Upper lobe of left lung (tissue), 6 donors: ENCODE results near the gene POLR2J3. TPM values are rescaled to one million over a fixed set of nuclear protein-coding genes. Genes with fewer than 3 reads are reported as not detected.
"Not testable (repeated sequence)": the region's sequence is repeated elsewhere in the genome, so short reads cannot be mapped to it uniquely, and the experiment has no call there.

ENCODE experiments used
- ATAC-seq, 2 donors: fragments of 200-7000 bp; cut with Tn5 transposase; one replicate each; pipeline ENCODE4 v1.9.1; 2022; ENCODE audit warnings: mild to moderate bottlenecking in 2 of 2, moderate library complexity in 2 of 2; ENCODE audit not compliant: low FRiP score in 2 of 2
- DNase-seq, 2 donors: peaks; one replicate each; pipeline ENCODE4 v3.0.0-alpha.2; 2019 to 2020
- H3K27ac ChIP-seq, 4 donors: fragments of 200-600 bp; sonication (generic); one replicate each; pipeline ENCODE4 v1.5.1; 2016 to 2019
- H3K27me3 ChIP-seq, 4 donors: fragments of 200-600 bp; sonication (generic); one replicate each; pipeline ENCODE4 v1.5.1; 2017 to 2019
- H3K36me3 ChIP-seq, 4 donors: fragments of 200-600 bp; sonication (generic); one replicate each; pipeline ENCODE4 v1.5.1; 2016 to 2019
- H3K4me1 ChIP-seq, 4 donors: fragments of 200-600 bp; sonication (generic); one replicate each; pipeline ENCODE4 v1.5.1; 2018 to 2019
- H3K4me3 ChIP-seq, 4 donors: fragments of 200-600 bp; sonication (generic); one replicate each; pipeline ENCODE4 v1.5.1; 2017 to 2019; ENCODE audit warnings: mild to moderate bottlenecking in 2 of 4, moderate library complexity in 1 of 4
- H3K9me3 ChIP-seq, 4 donors: fragments of 200-600 bp; sonication (generic); one replicate each; pipeline ENCODE4 v1.5.1; 2018 to 2019
- WGBS, 2 donors: methylation state at CpG; one replicate each; pipeline ENCODE4 v1.1.5; 2017 to 2018; 5-methylcytosine and 5-hydroxymethylcytosine counted together
- total RNA-seq, 6 donors: library from RNA; depleted of rRNA in 4 of 6; stranded (reverse); fragments of >200 nt in 4 of 6; gene quantifications; one replicate each; pipeline versions ENCODE4 v1.1.0 to v1.2.1, GENCODE V29; 2016 to 2021
- donor health status: DM: no; HTN: no; CAD: no; lungs with moderate emphysema.
- donor health status: DM: no; HTN: yes; CAD: no; lungs with severe emphysema.

The POLR2J3 gene
- total RNA-seq, 6 donors from 2014 or later = 17.2 to 147 (median 32.8) TPM

DNA sequence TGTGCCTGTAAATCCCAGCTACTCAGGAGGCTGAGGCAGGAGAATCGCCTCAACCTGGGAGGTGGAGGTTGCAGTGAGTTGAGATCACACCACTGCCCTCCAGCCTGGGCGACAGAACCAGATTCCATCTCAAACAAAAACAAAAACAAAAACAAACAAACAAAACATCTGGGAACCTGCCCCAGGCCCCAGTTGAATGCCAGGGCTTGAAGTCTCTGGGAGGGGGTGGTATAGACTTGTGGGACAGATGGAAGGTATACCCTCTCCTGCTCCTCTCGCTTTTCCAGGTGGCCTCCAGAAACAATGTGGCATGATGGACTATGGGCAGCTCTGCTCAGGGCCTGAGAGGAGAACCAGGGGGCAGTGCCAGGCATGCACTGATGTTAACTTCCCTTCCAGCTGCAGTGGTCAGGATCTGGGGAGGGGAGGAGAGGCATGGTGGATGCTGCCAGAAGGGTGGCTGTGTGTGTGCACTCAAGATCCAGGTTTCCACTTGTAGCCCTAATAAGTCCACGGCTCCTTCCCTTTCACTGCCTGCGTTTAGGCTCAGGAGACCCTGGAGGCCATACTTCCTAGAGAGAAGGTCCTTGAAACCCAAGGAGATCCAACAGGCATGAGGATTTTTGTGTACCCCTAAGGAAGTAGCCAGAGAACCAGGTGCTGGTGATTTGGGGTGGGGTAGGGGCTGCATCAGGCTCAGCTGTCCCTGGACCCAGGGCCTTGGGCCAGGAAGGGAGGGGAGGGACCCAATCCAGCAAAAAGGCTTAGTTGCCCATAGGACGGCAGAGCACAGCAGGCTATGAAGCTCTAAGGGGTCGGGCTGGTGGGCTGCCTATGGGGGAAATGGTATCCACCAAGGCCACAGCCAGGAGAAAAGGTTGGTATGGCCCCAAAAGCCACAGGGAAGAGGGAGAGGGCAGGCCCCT is 5.2 kb upstream of the POLR2J3 start:
- not testable (repeated sequence) for H3K9me3 ChIP-seq, H3K27me3 ChIP-seq, H3K27ac ChIP-seq, H3K36me3 ChIP-seq, H3K4me1 ChIP-seq, H3K4me3 ChIP-seq
- peak; percentile 9 to 34 for ATAC-seq
- peak in 1 of 2 donors; percentile 19 for DNase-seq
- WGBS, 2 donors = 80 to 82% methylated on average over 7 of the region's 7 CpGs

DNA sequence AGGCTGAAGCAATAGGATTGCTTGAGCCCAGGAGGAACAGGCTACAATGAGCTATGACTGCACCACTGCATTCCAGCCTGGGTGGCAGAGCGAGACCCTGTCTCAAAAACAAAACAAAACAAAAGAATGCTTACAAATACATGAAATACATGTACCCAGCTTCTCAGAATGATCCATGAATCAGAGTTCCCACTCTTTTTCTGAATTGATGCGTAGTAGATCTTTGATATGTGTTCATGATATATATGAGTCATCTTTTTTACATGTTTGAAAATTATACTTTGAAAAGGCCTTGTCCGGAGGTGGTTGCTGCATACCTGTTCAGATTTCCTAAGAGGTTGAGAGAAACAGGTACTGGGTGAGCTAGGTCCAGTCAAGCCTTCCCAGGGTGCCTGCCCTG is 4.0 kb upstream of the POLR2J3 start:
- H3K27ac ChIP-seq, ATAC-seq, H3K27me3 ChIP-seq, H3K4me3 ChIP-seq, H3K9me3 ChIP-seq, H3K36me3 ChIP-seq, H3K4me1 ChIP-seq, DNase-seq: not testable (repeated sequence)
- no CpG with 5 or more reads among the region's 3 CpGs for WGBS, 2 donors

DNA sequence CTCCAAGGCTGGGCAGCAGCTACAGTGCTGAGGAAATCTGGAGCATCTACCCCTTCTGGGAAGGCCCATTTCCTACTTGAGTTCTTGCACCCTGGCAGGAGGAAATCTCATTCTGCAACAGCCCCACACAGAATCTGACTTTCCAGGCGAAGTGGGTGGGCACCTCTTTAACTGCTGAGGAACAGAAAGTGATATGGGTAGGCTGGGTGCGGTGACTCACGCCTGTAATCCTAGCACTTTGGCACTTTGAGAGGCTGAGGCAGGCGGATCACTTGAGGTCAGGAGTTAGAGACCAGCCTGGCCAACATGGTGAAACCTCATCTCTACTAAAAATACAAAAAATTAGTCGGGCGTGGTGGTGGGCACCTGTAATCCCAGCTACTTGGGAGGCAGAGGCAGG is 2.2 kb upstream of the POLR2J3 start:
- not testable (repeated sequence) for H3K36me3 ChIP-seq, DNase-seq, ATAC-seq, H3K27me3 ChIP-seq, H3K9me3 ChIP-seq, H3K4me1 ChIP-seq, H3K27ac ChIP-seq, H3K4me3 ChIP-seq
- WGBS, 2 donors = no CpG with 5 or more reads among the region's 6 CpGs

DNA sequence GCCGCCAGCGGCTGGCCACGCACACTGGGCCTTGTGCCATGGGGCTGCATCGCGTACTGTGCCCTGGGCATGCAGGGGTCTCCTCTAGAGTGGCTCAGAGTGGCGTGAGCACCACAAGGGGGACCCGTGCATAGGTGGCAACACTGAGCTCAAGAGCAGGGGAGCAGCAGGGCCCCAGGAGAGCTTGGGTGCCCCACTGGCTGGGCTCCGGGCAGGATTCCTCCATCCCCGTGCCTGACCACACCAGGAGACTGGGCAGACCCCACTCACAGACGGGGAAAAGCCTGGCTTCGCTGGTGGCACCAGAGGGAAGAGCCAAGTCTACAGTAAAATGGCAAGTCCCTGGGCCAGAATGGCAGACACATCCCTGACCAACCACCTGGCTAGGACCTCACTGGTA is 3.8 kb downstream of the POLR2J3 start:
- DNase-seq = peak in 1 of 2 donors; percentile 73
- WGBS, 2 donors = 100% methylated on average over 4 of the region's 11 CpGs; no CpG with 5 or more reads in 1 of the 2 donors
- not testable (repeated sequence) for ATAC-seq

DNA sequence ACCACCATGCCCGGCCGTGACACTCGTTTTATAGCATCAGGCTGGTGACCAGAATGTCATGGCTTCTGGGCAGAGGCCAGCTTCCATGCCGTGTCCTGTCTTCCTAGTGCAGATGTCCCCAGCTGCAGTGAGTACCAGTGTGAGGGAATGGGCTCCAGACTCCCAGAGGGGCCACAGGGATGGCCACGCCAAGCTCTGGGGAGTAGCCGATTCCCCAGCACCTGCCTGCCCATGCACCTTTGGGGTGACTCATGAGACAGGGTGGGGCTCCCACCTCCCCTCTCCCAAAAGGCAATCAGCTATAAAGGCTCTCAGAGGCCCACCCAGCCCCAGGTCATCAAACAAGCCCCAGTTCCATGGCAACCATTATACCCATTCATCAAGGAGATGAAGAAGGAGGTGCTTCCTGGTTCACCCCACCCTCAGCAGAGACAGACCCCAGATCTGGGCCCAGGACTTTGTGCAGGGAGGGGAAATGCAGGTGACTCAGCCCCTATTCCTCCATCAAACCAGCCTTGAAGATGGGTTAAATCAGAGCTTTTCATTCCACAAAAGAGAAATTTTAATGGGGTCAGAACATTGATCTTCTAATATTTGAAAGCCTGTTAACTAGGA is 21.5 kb downstream of the POLR2J3 start, which contains the start of gene SPDYE2:
Gene SPDYE2 (plus strand): TSS at position 419 of the 615 bp plus-strand sequence. CDS start 2,030 bp downstream, outside the sequence.
- not testable (repeated sequence) for H3K27ac ChIP-seq, H3K27me3 ChIP-seq, H3K36me3 ChIP-seq, H3K4me1 ChIP-seq, DNase-seq, H3K9me3 ChIP-seq, H3K4me3 ChIP-seq
- no CpG with 5 or more reads among the region's 6 CpGs for WGBS, 2 donors
- peak in 1 of 2 donors; percentile 51 for ATAC-seq

More for the DNA sequence above, 3.8 kb downstream of the POLR2J3 start:
- not testable (repeated sequence) for H3K4me3 ChIP-seq, H3K4me1 ChIP-seq, H3K9me3 ChIP-seq, H3K36me3 ChIP-seq, H3K27ac ChIP-seq, H3K27me3 ChIP-seq

DNA sequence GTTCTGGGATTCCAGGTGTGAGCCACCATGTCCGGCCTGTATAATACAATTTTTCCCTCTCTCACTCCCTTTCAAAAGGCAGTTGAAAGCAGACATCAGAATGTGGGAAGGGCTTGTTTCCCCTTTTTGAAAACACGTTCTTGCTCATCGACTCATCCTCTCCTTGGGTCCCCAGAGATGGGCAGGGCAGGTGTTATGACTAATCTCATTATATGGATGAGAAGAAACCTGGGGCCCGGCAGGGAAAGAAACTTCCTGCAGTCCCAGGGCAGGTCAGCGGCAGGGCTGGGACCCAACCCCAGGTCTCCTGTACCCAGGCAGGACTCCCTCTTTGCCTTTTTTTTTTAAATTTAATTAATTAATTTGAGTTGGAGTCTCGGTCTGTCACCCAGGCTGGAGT is 26.0 kb downstream of the POLR2J3 start:
- H3K4me3 ChIP-seq, H3K36me3 ChIP-seq, H3K27ac ChIP-seq, H3K9me3 ChIP-seq, DNase-seq, H3K27me3 ChIP-seq, H3K4me1 ChIP-seq: not testable (repeated sequence)
- ATAC-seq = peak in 1 of 2 donors; percentile 2
- 95% methylated on average over 2 of the region's 6 CpGs; no CpG with 5 or more reads in 1 of the 2 donors for WGBS, 2 donors

DNA sequence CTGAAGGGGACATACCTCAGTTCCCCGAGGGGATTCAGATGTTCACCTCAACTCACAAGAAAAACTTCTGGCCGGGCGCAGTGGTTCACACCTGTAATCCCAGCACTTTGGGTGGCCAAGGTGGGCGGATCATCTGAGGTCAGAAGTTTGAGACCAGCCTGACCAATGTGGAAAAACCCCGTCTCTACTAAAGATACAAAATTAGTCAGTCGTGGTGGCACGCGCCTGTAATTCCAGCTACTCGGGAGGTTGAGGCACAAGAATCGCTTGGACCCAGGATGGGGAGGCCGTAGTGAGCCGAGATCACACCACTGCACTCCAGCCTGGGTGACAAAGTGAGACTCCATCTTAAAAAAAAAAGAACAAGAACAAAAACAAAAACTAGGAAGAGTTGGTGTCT is 27.1 kb downstream of the POLR2J3 start:
- DNase-seq, ATAC-seq, H3K4me3 ChIP-seq, H3K4me1 ChIP-seq, H3K9me3 ChIP-seq, H3K36me3 ChIP-seq, H3K27ac ChIP-seq, H3K27me3 ChIP-seq: not testable (repeated sequence)
- WGBS, 2 donors = 95 to 96% methylated on average over 7 to 8 of the region's 12 CpGs

DNA sequence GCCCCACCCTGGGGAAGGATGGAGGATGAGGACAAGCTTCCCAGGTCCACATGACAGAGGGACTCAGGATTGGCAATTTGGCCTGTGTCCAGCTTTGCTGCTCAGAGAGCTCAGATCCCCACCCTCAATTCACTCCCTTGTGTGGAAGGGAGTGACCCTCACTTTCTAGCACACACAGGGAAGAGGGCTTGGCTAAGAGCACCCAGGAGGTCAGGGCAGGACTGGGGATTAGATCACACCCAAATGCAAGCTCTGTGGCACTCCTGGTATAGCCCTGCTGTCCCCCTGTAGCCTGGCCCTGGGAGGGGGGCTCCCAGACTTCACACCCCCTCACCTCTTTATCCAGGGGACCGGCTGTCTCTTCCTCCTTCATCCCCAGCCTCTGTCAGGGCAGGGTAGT is 28.0 kb downstream of the POLR2J3 start:
- WGBS, 2 donors = no CpG with 5 or more reads among the region's 1 CpG
- H3K27me3 ChIP-seq, DNase-seq, H3K4me3 ChIP-seq, H3K36me3 ChIP-seq, H3K27ac ChIP-seq, ATAC-seq, H3K9me3 ChIP-seq, H3K4me1 ChIP-seq: not testable (repeated sequence)

DNA sequence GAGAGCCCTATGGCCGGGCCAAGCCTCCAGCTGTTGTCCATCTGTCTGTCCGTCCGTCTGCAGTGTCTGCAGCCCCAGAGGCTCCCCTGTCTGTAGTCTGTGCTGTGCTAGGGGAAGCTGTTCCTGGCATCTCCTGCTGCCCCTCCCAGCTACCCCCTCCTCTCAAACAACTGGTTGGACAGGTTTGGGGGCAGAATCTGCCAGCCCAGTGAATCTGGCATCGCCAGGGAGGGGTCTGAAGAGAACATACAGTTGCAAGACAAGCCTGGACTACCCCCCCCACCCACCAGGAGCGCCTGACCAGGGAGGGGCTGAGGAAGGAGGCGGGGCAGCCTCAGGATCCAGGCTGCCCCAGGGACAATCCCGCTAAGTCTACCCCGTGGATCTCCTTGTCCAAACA is 28.8 kb downstream of the POLR2J3 start, which contains the start of gene UPK3BL2:
Gene UPK3BL2 (minus strand): TSS at position 101 of the 400 bp plus-strand sequence. CDS start 60 bp downstream, at position 41.
- peak in 1 of 2 donors; percentile 1 for ATAC-seq
- DNase-seq, H3K9me3 ChIP-seq, H3K27me3 ChIP-seq, H3K27ac ChIP-seq, H3K4me3 ChIP-seq, H3K4me1 ChIP-seq, H3K36me3 ChIP-seq: not testable (repeated sequence)
- no CpG with 5 or more reads among the region's 8 CpGs for WGBS, 2 donors

DNA sequence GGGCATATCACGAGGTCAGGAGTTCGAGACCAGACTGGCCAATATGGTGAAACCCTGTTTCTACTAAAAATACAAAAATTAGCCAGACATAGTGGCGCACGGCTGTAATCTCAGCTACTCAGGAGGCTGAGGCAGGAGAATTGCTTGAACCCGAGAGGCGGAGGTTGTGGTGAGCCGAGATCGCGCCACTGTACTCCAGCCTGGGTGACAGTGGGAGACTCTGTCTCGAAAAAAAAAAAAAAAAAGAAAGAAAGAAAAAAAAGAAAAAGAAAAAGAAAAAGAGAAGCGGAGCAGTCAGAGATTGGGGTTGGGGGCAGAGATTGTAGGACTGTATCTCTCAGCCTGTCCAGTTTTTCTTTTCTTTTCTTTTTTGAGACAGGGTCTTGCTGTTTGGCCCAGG is 29.6 kb downstream of the POLR2J3 start:
- DNase-seq = peak in 1 of 2 donors; percentile 27
- H3K9me3 ChIP-seq, H3K36me3 ChIP-seq, H3K27me3 ChIP-seq, H3K4me3 ChIP-seq, ATAC-seq, H3K4me1 ChIP-seq, H3K27ac ChIP-seq: not testable (repeated sequence)
- 80% methylated on average over 1 of the region's 11 CpGs; no CpG with 5 or more reads in 1 of the 2 donors for WGBS, 2 donors

DNA sequence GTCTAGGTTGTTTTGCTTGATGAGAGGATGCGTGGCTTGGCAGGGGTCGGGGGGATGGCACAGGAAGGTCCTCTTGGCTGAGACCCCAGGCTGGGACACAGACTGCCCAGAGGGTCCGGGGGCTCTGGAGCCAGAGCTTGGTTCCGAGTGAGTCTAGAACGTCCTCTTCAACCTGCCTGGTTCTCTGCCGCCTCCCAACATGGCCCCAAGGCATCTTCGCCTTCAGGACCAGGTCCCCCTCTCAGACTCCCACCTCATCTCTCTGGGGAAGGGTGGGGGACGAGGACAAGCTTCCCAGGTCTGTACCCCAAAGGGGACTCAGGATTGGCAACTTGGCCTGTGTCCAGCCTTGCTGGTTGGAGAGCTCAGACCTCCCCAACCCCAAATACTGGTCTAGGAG is 30.3 kb downstream of the POLR2J3 start:
- H3K27me3 ChIP-seq, H3K4me3 ChIP-seq, H3K4me1 ChIP-seq, H3K27ac ChIP-seq, H3K9me3 ChIP-seq, DNase-seq, H3K36me3 ChIP-seq: not testable (repeated sequence)
- ATAC-seq = peak in 1 of 2 donors; percentile 1
- no CpG with 5 or more reads among the region's 8 CpGs for WGBS, 2 donors

DNA sequence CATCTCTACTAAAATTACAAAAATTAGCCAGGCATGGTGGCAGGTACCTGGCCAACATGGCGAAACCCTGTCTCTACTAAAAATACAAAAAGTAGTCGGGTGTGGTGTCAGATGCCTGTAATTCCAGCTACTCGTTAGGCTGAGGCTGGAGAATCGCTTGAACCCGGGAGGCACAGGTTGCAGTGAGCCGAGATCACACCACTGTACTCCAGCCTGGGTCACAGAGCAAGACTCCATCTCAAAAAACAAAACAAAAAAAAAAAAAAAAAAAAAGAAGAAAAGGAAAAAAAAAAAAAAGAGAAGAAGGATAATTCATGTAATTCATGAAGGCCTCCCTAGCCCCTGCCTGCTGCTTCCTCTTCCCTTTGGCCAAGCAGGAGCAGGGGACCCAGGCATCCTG is 31.8 kb downstream of the POLR2J3 start:
- WGBS, 2 donors = no CpG with 5 or more reads among the region's 6 CpGs
- H3K27ac ChIP-seq, ATAC-seq, H3K27me3 ChIP-seq, DNase-seq, H3K9me3 ChIP-seq, H3K36me3 ChIP-seq, H3K4me1 ChIP-seq, H3K4me3 ChIP-seq: not testable (repeated sequence)

DNA sequence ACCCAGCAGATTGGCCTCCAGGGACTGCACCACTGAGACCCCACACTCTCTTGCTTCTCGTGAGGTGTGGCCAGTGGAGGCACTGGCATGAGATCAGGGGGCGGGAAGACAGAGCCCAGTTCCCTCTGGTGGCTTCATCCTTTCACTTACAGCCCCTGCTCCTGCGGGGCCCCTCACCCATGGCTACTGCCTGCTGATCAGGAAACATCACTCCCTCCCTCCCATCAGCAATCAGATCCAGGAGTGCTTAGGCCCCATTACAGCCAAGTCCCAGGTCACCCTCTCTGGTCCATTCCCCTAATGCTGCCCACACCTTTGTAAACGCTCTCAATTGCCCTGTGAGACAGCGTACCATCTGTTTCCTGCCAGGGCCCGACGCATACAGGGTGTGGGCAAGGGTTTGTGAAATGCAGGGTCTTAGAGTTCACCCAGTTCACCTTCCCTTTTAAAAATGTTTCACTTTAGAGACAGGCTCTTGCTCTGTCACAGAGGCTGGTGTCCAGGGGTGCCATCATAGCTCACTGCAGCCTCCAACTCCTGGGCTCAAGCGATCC is 37.2 kb downstream of the POLR2J3 start:
- DNase-seq, H3K4me1 ChIP-seq, H3K9me3 ChIP-seq, H3K4me3 ChIP-seq, H3K36me3 ChIP-seq, H3K27ac ChIP-seq, ATAC-seq, H3K27me3 ChIP-seq: not testable (repeated sequence)
- 57 to 76% methylated on average over 2 to 3 of the region's 8 CpGs for WGBS, 2 donors
